WERI-Rb-1 (cell line): ENCODE measurements around the gene CLEC19A.

ENCODE experiments used
- DNase-seq: peaks from one replicate; pipeline ENCODE4 v3.0.0-alpha.2; 2020
- H3K27ac ChIP-seq: fragments of 250-450 bp; sonication (Bioruptor Pico); 2 replicates; pipeline ENCODE4 v1.5.1; 2020; ENCODE audit warnings: mild to moderate bottlenecking, moderate library complexity
- H3K27me3 ChIP-seq: fragments of 250-450 bp; sonication (Bioruptor Pico); 2 replicates; pipeline ENCODE4 v1.5.1; 2021; ENCODE audit warnings: mild to moderate bottlenecking, low read depth, moderate library complexity; ENCODE audit not compliant: insufficient read depth, severe bottlenecking
- H3K36me3 ChIP-seq: fragments of 250-450 bp; sonication (Bioruptor Pico); 2 replicates; pipeline ENCODE4 v1.5.1; 2020; ENCODE audit warnings: mild to moderate bottlenecking, moderate library complexity
- H3K4me3 ChIP-seq: 2 replicates; pipeline ENCODE4 v1.5.1; 2011; ENCODE audit warnings: low read depth, mild to moderate bottlenecking, control low read depth, low read length
- H3K9me3 ChIP-seq: fragments of 250-450 bp; sonication (Bioruptor Pico); 2 replicates; pipeline ENCODE4 v1.5.1; 2021; ENCODE audit warnings: mild to moderate bottlenecking, moderate library complexity; ENCODE audit not compliant: severe bottlenecking
- TF ChIP-seq, protein P1 (sequence below): IDR thresholded peaks from 2 replicates; pipeline ENCODE4 v1.5.1; 2011; ENCODE audit warnings: low read depth, mild to moderate bottlenecking, control low read depth, inconsistent platforms, low read length

Gene CLEC19A

DNA sequence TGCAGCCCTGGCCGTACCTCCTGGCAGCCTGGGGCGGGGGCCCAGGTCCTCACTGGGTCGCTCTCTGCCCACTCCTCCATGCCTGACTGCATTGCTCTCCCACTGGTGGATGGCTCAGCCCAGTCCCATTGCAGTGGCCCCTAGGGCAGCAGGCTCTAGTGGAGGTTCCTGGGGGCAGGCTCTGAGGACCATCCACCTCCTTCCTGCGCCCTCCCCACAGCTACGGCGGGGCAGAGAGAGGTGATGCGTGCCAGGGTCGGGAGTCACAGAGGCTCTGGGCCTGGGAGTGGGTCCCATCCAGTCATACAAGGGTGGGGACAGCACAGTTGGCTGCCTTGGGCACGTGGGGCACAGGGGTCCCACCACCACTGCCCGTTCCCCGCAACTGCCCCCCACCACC is 44.0 kb upstream of the CLEC19A start:
- Histone ChIP-seq H3K4me3 (no peak overlapping the region), H3K27ac (no peak overlapping the region), H3K27me3 (no peaks in the 10 kb centered on the region), H3K36me3 (no peaks in the 10 kb centered on the region), H3K9me3 (peaks cover 7% of the 10 kb centered on the region)
- TF ChIP-seq, protein P1, sequence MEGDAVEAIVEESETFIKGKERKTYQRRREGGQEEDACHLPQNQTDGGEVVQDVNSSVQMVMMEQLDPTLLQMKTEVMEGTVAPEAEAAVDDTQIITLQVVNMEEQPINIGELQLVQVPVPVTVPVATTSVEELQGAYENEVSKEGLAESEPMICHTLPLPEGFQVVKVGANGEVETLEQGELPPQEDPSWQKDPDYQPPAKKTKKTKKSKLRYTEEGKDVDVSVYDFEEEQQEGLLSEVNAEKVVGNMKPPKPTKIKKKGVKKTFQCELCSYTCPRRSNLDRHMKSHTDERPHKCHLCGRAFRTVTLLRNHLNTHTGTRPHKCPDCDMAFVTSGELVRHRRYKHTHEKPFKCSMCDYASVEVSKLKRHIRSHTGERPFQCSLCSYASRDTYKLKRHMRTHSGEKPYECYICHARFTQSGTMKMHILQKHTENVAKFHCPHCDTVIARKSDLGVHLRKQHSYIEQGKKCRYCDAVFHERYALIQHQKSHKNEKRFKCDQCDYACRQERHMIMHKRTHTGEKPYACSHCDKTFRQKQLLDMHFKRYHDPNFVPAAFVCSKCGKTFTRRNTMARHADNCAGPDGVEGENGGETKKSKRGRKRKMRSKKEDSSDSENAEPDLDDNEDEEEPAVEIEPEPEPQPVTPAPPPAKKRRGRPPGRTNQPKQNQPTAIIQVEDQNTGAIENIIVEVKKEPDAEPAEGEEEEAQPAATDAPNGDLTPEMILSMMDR: no peak
- DNase-seq: no peak

DNA sequence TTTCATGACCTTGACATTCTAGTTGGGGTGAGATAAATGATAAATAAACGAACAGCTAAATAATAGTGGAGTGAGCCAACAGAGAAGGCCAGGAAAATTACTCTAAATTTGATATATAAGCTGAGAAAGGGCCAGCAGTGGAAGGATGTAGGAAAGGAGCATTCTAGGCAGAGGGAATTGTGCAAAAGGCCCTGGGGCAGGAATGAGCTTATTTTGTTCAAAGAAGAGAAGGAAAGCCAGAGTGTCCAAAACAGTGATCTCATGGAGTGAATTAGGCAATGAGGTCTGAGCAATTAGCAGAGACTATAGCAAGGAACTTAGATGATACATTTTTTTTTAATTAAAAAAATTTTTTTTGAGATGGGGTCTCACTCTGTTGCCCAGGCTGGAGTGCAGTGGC is 43.3 kb upstream of the CLEC19A start:
- Histone ChIP-seq H3K27me3 (no peaks in the 10 kb centered on the region), H3K27ac (no peak overlapping the region), H3K36me3 (no peaks in the 10 kb centered on the region), H3K9me3 (peaks cover 7% of the 10 kb centered on the region), H3K4me3 (no peak overlapping the region)
- DNase-seq: no peak
- TF ChIP-seq, protein P1: no peak

DNA sequence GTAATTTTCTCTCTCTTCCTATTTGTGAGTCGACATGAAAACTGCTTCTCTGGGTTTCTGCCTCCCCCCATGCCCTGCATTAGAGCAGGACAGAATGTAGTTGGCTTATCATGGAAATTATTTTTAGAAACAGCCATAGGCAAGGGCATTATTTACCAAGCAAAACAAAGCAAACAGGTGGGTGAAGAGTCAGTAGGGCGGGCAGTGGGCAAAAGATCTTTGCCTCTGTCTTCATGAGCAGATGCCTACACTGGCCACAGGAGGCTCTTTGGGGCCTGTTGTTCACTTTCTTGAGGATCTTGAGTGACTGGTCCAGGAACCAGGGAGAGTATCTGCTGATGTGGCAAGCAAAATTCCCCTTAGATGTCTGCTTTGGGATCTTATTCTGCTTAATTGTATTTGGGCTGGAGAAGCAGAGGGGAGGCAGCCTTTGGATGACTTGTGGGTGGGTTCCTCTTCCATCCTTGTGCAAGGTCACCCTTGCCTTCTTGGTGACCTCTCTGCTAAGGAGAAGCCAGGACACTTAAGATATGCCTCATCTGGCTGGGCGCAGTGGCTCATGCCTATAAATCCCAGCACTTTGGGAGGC is 42.5 kb upstream of the CLEC19A start:
- no peak for DNase-seq
- TF ChIP-seq, protein P1: no peak
- Histone ChIP-seq H3K9me3 (peaks cover 7% of the 10 kb centered on the region), H3K4me3 (no peak overlapping the region), H3K27ac (no peak overlapping the region), H3K36me3 (no peaks in the 10 kb centered on the region), H3K27me3 (no peaks in the 10 kb centered on the region)

DNA sequence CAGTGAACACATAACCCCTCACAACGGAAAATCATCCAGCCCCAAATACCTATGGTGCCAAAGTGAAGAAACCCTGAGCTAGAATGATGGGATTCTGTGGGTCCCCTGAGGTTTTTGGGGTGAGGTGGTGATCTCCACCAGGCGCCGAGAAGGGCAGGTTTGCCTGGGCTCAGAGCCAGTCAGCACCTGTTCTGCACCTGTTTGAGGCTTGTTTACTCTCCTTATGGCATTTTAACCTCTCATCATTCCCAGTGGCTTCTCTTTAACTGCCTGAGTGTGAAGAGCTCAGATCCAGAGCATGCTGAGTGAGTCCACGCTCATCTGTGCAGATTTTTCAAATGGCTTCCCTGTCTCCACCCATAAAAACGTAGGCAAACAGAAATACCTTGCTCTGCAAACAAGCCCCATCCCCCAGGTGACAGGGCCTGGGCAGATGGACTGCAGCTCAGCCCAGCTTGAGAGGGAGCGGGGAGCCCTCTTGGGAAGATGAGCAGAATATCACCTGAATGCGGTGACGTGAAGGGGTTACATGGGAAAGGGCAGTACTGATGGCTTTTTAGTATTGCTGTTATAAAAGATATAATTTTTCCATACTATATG is 40.1 kb upstream of the CLEC19A start:
- Histone ChIP-seq H3K36me3 (no peaks in the 10 kb centered on the region), H3K9me3 (peaks cover 1% of the 10 kb centered on the region), H3K4me3 (no peak overlapping the region), H3K27me3 (no peaks in the 10 kb centered on the region), H3K27ac (no peak overlapping the region)
- TF ChIP-seq, protein P1: no peak
- peak; percentile 24 for DNase-seq

DNA sequence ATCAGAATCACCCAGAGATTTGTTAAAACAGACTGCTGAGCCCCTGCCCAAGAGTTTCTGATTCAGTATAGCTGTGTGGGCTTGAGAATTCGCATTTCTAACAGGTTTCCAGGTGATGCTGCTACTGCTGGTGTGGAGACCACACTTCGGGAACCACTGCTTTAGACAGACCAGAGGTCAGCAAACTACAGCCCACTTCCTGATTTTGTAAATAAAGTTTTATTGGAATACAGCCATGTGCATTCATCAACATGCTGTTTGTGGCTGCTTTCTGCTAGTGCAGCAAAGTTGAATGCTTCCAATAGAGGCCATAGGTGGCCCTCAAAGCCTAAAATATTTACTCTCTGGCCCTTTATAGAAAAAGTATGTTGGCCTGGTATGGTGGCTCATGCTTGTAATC is 32.6 kb upstream of the CLEC19A start:
- Histone ChIP-seq H3K4me3 (no peak overlapping the region), H3K9me3 (no peaks in the 10 kb centered on the region), H3K36me3 (no peaks in the 10 kb centered on the region), H3K27me3 (no peaks in the 10 kb centered on the region), H3K27ac (no peak overlapping the region)
- TF ChIP-seq, protein P1: no peak
- DNase-seq: no peak

DNA sequence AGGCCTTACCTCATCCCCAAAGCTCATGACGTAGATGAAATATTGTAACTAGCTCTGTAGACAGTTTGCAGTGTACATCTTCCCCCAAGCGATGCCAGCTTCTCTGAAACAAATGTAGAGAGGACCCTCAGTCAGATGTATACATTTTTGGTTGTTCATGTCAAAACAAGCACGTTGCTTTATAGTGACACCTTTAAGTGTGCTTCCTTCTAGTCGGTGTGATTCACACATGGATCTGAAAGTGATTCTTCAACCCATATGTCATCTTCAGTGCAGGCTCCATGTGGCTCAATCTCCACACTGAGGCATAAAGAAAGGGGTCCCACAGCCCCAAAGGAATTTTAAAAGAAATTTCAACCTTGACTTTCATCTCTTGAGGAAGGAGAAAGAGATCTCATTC is 30.9 kb upstream of the CLEC19A start:
- no peaks in the 10 kb centered on the region for H3K27me3 ChIP-seq

More for the DNA sequence above, 30.9 kb upstream of the CLEC19A start:
- Histone ChIP-seq H3K4me3 (no peak overlapping the region), H3K27ac (no peak overlapping the region), H3K9me3 (no peaks in the 10 kb centered on the region), H3K36me3 (no peaks in the 10 kb centered on the region)
- TF ChIP-seq, protein P1: no peak
- no peak for DNase-seq
